ENCODE data around the gene CCL16. TPM values are rescaled to one million over a fixed set of nuclear protein-coding genes. Genes with fewer than 3 reads are reported as not detected.
"Not testable (repeated sequence)": the region's sequence is repeated elsewhere in the genome, so short reads cannot be mapped to it uniquely, and the experiment has no call there.

The CCL16 gene
- total RNA-seq, 1 donor from 2014 or later: not detected

GRCh38 chr17:36017799-36018198, 36.5 kb upstream of the CCL16 start, which contains the start of gene CCL23:
TSS of gene CCL23 (minus strand) at chr17:36017972. CDS start at chr17:36017897, 75 bp downstream.
- Mint-ChIP-seq H3K9me3 (ENCODE audit: unreplicated experiment) (peaks cover 2% of the 10 kb centered on the region), H3K27ac (ENCODE audit: unreplicated experiment) (peak within 1 kb of the TSS; percentile 22), H3K36me3 (ENCODE audit: low read depth, unreplicated experiment) (peaks cover 3% of the 10 kb centered on the region), H3K27me3 (ENCODE audit: unreplicated experiment) (no peaks in the 10 kb centered on the region), H3K4me1 (ENCODE audit: unreplicated experiment) (peaks cover 12% of the 10 kb centered on the region), H3K4me3 (ENCODE audit: unreplicated experiment) (no peak within 1 kb of the TSS)
- no peak for TF ChIP-seq CTCF (IDR thresholded peaks at IDR 0.05; ENCODE audit: unreplicated experiment)
- DNase-seq (ENCODE audit: low spot score): no peak

- TF ChIP-seq CTCF (IDR thresholded peaks at IDR 0.05; ENCODE audit: unreplicated experiment): no peak
- peaks cover 14% of the 10 kb centered on the region for H3K36me3 Mint-ChIP-seq (ENCODE audit: low read depth, unreplicated experiment)
- DNase-seq (ENCODE audit: low spot score): no peak
- peaks cover 6% of the 10 kb centered on the region for H3K9me3 Mint-ChIP-seq (ENCODE audit: unreplicated experiment)
- H3K27ac Mint-ChIP-seq (ENCODE audit: unreplicated experiment): no peak overlapping the region
- H3K27me3 Mint-ChIP-seq (ENCODE audit: unreplicated experiment): no peaks in the 10 kb centered on the region
- peaks cover 14% of the 10 kb centered on the region for H3K4me1 Mint-ChIP-seq (ENCODE audit: unreplicated experiment)
- H3K4me3 Mint-ChIP-seq (ENCODE audit: unreplicated experiment): no peak overlapping the region
Observed at GRCh38 chr17:36016555-36016954, 35.3 kb upstream of the CCL16 start.

GRCh38 chr17:36015895-36016294, 34.6 kb upstream of the CCL16 start:
- peaks cover 14% of the 10 kb centered on the region for H3K4me1 Mint-ChIP-seq (ENCODE audit: unreplicated experiment)
- not testable (repeated sequence) for H3K27me3 Mint-ChIP-seq (ENCODE audit: unreplicated experiment); H3K27ac Mint-ChIP-seq (ENCODE audit: unreplicated experiment); H3K4me3 Mint-ChIP-seq (ENCODE audit: unreplicated experiment); H3K9me3 Mint-ChIP-seq (ENCODE audit: unreplicated experiment); DNase-seq (ENCODE audit: low spot score)
- H3K36me3 Mint-ChIP-seq (ENCODE audit: low read depth, unreplicated experiment): peaks cover 14% of the 10 kb centered on the region

- Mint-ChIP-seq H3K27me3 (ENCODE audit: unreplicated experiment) (no peaks in the 10 kb centered on the region), H3K4me1 (ENCODE audit: unreplicated experiment) (peaks cover 14% of the 10 kb centered on the region), H3K27ac (ENCODE audit: unreplicated experiment) (no peak overlapping the region), H3K9me3 (ENCODE audit: unreplicated experiment) (peaks cover 6% of the 10 kb centered on the region), H3K4me3 (ENCODE audit: unreplicated experiment) (no peak overlapping the region), H3K36me3 (ENCODE audit: low read depth, unreplicated experiment) (peaks cover 14% of the 10 kb centered on the region)
- no peak for DNase-seq (ENCODE audit: low spot score)
- TF ChIP-seq CTCF (IDR thresholded peaks at IDR 0.05; ENCODE audit: unreplicated experiment): no peak
Observed at GRCh38 chr17:36014946-36015345, 33.6 kb upstream of the CCL16 start.

GRCh38 chr17:36011201-36011600, 29.9 kb upstream of the CCL16 start:
- H3K4me3 Mint-ChIP-seq (ENCODE audit: unreplicated experiment): no peak overlapping the region
- TF ChIP-seq CTCF (IDR thresholded peaks at IDR 0.05; ENCODE audit: unreplicated experiment): no peak
- H3K27ac Mint-ChIP-seq (ENCODE audit: unreplicated experiment): no peak overlapping the region
- peaks cover 3% of the 10 kb centered on the region for H3K4me1 Mint-ChIP-seq (ENCODE audit: unreplicated experiment)
- H3K9me3 Mint-ChIP-seq (ENCODE audit: unreplicated experiment): peaks cover 6% of the 10 kb centered on the region
- peaks cover 14% of the 10 kb centered on the region for H3K36me3 Mint-ChIP-seq (ENCODE audit: low read depth, unreplicated experiment)
- H3K27me3 Mint-ChIP-seq (ENCODE audit: unreplicated experiment): no peaks in the 10 kb centered on the region
- no peak for DNase-seq (ENCODE audit: low spot score)

Data from endothelial cell (in vitro differentiated cells).